ENCODE measurements around the gene DCHS2. TPM values are rescaled to one million over a fixed set of nuclear protein-coding genes. Genes with fewer than 3 reads are reported as not detected.

Gene DCHS2
- total and polyA plus RNA-seq, 2 of the 8 experiments (the other 6 are each of a cell fraction or from before 2014, with no cell fraction given), result 0.54 to 2.6 TPM

DNA sequence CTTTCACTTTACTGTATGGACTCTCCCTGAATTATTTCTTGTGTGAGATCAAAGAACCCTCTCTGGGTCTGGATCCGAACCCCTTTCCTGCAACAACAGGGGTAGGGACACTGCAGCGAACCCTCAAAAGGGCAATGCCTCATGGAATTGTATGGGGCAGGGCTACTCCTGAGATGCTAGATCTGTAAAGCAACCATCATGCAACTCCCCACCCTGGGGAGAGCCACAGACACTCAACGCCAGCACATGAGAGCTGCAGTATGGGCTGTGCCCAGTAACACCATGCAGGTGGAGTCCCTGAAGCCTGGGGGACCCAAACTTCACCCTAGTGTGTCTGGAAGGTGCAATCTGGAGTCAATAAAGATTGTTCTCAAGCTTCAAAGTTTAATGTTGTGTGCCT is 304.7 kb downstream of the DCHS2 start (continued):
- no peak for TF ChIP-seq SRF (IDR thresholded peaks at IDR 0.05; ENCODE audit: low read depth, low read length)
- TF ChIP-seq CHD1 (IDR thresholded peaks at IDR 0.05; ENCODE audit: low read depth, low read length), result no peak
- TF ChIP-seq TEAD4 (IDR thresholded peaks at IDR 0.05; ENCODE audit: low read depth, low read length), result no peak
- no peak for TF ChIP-seq POU5F1 (IDR thresholded peaks at IDR 0.05; ENCODE audit: low read depth, low read length)
- TF ChIP-seq KDM1A (IDR thresholded peaks at IDR 0.05; ENCODE audit: borderline replicate concordance, low read length), result no peak

All from H1 (cell line).